GM18517 (cell line): ENCODE results near the gene PBX1.
A peak's percentile ranks its signal among the peaks of the same experiment; 100 is the strongest.
"Not testable (repeated sequence)": the region's sequence is repeated elsewhere in the genome, so short reads cannot be mapped to it uniquely, and the experiment has no call there.

Experiments used
- ATAC-seq: cut with Tn5 transposase; IDR thresholded peaks from one replicate; pipeline ENCODE4 v1.9.1; 2021; ENCODE audit warnings: mild to moderate bottlenecking, moderate library complexity; ENCODE audit not compliant: unreplicated experiment

PBX1 gene

GRCh38 chr1:164558461-164559341 is at the start of gene PBX1:
TSS of gene PBX1 (plus strand) at chr1:164559184.
- ATAC-seq, result peak; percentile 100

DNA sequence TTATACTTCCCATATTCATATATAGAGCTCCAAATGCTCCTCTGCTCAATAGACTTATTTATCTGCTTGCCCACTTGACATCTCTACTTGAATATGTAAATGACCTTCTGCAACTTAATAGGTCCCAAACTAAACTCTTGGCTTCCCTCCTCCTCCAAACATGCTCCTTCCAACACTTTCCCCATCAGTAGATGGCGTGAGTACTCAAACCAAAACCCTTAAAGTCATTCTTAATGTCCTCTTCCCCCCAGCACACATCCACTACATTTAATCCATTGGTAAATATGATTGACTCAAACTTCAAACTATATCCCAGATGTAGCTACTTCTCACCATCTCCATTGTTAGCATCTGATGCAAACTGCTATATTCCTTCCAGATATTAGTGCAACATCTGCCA is 48.5 kb upstream of the PBX1 start:
- no peak for ATAC-seq

DNA sequence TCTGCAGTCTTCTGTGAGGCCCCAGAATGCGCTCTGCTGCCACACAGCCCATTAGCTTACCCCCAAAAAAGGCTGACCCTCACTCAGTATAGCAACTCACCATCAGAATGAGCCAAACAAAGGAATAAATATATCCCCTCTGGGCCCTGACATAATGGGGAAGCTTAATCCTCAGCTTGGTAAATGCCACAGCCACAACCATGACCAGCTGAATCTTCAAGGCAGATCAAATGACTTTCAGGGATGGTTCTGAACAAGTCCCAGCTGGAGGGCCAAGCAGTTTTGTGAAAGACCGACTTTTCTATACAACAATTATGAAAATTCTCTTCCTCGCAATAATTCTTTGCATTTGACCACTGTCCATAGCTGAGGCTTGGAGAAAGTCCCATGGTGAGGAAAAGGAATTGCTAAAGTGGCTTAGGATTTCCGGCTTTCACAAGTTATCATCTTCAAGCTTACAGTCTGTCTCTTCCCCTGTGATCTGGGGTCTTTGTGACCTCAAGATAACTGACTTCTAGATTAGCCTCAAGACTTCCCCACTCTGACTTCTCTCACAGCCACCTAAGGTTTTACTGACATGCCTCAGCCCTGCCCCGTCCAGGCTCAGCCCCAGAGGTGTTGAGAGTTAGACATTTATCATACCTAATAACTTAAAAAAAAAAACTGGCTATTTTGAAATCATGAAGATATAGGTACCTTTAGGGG is 47.8 kb upstream of the PBX1 start:
- ATAC-seq, result no peak

GRCh38 chr1:164515231-164515630 is 43.8 kb upstream of the PBX1 start:
- no peak for ATAC-seq

DNA sequence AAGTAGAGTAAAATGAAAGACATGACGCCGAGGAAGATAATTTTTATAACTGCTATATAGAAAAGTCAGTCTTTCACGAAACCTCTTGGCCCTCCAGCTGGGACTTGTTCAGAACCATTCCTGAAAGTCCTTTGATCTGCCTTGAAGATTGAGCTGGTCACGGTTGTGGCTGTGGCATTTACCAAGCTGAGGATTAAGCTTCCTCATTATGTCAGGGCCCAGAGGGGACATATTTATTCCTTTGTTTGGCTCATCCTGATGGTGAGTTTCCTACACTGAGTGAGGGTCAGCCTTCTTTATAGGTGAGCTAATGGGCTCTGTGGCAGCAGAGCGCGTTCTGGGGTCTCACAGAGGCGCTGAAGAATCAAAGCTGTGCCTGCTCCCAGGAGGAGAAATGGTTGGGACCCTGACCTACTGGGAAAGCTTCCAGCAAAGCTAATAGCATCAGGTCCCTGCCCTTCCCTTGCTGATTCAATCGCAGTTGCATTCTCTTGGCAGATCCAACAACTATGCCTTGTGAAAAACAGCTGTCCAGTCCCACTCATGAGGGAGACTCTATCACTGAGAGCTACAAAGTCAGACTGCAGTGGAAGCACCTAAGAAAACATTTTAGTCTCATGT is 43.2 kb upstream of the PBX1 start:
- no peak for ATAC-seq

- no peak for ATAC-seq
Observed at GRCh38 chr1:164516591-164516990, 42.4 kb upstream of the PBX1 start.

DNA sequence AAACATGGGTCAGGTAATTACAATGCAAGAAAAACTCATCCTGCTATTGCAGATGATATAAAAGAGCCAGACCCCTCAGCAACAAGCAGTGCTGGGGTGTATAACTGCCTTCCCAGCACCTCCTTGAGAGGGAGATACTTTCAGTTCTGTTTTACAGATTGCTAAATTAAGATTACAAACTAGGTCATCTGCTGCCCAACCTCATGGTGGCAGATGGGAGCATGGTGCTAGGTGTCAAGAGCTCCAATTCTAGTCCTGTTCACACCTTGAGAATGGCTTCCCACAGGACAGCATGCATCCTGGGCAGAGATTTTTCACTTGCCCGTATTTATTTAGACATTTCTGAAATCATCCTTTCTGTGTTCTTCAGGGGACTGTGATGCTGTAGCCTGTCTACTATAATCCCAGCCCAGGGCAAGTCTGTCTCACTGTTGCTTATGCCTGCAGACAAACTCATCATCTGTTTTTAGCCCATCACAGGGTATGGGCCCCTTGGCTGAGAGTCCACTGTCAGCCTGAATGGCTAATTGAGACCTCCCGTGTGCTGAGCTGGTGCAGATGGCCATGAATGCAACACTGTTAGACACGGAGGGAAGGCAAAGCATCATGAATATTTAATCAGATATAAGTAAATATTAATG is 40.2 kb upstream of the PBX1 start:
- ATAC-seq, result no peak

GRCh38 chr1:164519426-164519825 is 39.6 kb upstream of the PBX1 start:
- ATAC-seq, result no peak

DNA sequence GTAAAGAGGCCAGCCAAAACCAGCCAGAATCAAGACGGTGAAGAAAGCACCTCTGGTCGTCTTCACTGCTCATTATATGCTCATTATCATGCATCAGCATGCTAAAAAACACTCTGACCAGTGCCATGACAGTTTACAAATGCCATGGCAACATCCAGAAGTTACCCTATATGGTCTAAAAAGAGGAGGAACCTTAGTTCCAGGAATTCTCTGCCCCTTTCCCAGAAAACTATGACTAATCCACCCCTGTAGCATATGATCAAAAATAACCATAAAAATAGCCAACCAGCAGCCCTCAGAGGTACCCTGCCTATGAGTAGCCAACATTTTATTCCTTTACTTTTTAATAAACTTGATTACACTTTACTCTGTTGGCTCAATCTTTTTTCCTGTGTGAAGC is 34.2 kb upstream of the PBX1 start:
- no peak for ATAC-seq

DNA sequence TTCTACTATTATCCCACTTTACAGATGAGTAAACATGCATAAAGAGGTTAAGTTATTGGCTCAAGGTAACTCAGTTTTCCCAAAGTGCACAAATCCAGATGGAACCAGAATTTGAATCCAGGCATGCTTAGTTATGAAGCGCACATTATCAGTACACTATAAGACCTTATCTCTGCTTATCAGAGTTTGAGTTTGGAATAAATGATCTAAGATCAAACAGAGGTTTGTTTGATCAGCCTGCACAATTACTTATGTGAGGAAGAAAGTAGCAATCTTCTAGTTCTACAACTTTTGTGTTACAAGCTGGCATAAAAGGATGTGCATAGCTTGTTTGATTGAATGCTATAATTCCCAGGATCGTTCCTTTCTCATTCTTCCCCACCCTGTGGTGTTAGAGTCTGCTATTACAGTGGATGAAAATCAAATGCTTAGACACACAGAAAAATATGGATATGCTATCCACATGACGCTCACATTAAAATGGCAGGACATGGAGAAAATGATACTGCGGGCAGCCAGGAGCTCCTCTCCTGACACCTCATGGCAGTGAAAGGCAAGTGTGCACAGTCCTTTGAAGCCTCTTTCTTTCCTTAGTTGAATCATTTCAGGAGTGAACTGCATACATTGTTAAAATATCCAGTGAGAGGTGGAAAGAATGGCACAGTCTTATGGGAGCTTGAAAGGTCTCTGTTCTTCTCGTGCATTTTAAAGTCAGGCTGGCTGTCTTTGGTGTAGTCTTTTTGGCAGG is 23.9 kb upstream of the PBX1 start:
- ATAC-seq, result no peak

DNA sequence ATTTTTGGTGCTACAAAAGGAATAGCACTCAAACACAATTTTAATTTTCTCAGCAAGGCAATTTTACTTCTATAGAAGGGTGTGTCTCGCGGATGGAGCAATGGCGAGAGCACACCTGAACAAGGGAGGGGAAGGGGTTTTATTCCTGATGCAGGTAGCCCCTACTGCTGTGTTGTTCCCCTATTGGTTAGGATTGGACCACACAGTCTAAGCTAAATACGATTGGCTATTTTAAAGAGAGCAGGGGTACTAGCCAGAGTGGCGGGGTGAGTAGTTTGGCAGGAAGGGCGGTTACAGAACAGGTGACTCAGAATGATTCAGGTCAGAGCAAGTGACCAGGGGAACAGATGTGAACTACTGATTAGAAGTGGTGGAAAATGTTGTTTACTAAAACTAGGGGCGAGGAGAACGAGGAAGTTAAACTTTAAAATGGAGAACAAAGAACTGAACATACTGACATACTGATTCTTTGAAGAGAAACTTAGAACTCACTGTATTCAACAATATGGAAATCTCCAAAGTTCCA is 6.5 kb upstream of the PBX1 start:
- not testable (repeated sequence) for ATAC-seq

GRCh38 chr1:164557270-164557669 is 1.7 kb upstream of the PBX1 start:
- no peak for ATAC-seq

DNA sequence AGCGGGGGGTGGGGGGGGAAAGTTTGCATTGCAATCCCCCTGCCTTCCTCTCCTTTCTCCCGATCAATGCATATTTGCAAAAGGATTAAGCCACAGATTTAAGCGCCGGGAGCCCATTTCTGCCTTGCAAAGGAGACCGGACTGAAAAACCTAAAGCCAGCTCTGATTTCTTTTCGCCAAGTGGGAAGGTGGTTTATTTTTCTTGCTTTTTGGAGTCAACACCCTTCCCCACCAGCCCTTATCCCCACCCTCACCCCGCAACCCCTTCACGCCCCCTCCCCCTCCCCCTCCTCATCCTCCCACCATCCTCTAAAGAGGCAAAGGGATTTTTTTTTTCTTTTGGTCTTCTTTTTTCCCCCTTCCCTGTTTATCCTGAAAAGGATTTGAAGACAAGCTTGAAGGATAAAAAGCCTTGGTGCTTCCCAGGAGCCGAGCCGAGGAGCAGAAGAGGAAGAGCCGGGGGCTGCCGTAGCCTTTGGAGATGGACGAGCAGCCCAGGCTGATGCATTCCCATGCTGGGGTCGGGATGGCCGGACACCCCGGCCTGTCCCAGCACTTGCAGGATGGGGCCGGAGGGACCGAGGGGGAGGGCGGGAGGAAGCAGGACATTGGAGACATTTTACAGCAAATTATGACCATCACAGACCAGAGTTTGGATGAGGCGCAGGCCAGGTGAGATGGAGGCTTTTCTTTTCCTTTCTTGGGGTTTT is 513 bp downstream of the PBX1 start:
- ATAC-seq, result no peak

GRCh38 chr1:164560121-164560541 is 1.1 kb downstream of the PBX1 start:
- ATAC-seq, result no peak

- ATAC-seq, result no peak
Observed at GRCh38 chr1:164560556-164560955, 1.6 kb downstream of the PBX1 start.

DNA sequence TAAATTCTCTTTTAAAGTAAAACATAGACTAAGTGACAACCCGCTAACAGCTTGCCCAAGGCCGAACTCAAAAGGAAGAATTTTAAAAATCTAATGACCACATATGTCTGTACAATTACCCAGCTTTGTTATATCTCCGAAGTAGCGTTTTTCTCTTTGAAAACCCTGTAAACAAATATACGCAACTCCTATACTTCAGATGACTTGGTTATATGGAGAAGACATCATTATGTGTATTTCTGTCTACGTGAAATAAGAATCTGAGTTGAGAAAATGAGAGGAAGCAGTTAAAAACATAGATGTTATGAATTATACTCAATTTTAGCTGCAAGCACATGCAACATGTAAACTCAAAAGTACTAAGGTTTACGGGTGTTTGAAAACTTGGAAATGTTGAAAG is 2.0 kb downstream of the PBX1 start:
- ATAC-seq, result no peak

GRCh38 chr1:164561472-164561871 is 2.5 kb downstream of the PBX1 start:
- no peak for ATAC-seq

- ATAC-seq, result no peak
Observed at GRCh38 chr1:164562061-164562460, 3.1 kb downstream of the PBX1 start.

- no peak for ATAC-seq
Observed at GRCh38 chr1:164562511-164562910, 3.5 kb downstream of the PBX1 start.
